HEK293 (cell line): ENCODE data around the gene PTPN11.
A peak's percentile ranks its signal among the peaks of the same experiment; 100 is the strongest.

Experiments used
- CTCF ChIA-PET: fragments of 350-600 bp; formaldehyde crosslinking; extraction: SDS; loops from one replicate; lab custom pipeline; 2021; ENCODE audit warnings: antibody characterized with exemption; lab: Yijun Ruan, JAX
- POLR2A ChIA-PET: fragments of 300-600 bp; formaldehyde crosslinking; extraction: SDS; loops from one replicate; lab custom pipeline; 2020; ENCODE audit warnings: antibody characterized with exemption, inconsistent platforms; lab: Yijun Ruan, JAX
- H3K27ac ChIP-seq: fragments of 200-500 bp; sonication (Bioruptor generic); 2 replicates; pipeline ENCODE4 v1.5.1; 2014; ENCODE audit warnings: low read depth, low read length, control low read depth, inconsistent platforms; ENCODE audit errors: extremely low read depth
- H3K36me3 ChIP-seq, 2 experiments: fragments of 200-500 bp in 1 of 2; sonication (Bioruptor generic) in 1 of 2; 1 replicate in 1 of 2; 2 replicates in 1 of 2; pipeline ENCODE4 v1.5.1; 2014 to 2017; ENCODE audit warnings: inconsistent platforms in 2 of 2, low read length in 2 of 2; ENCODE audit not compliant: control insufficient read depth in 2 of 2, insufficient read depth in 1 of 2
- H3K4me1 ChIP-seq: fragments of 200-500 bp; sonication (Bioruptor generic); 2 replicates; pipeline ENCODE4 v1.5.1; 2014; ENCODE audit warnings: mild to moderate bottlenecking, low read length, inconsistent platforms; ENCODE audit not compliant: control insufficient read depth, insufficient read depth
- H3K4me3 ChIP-seq: 2 replicates; pipeline ENCODE4 v1.5.1; 2011; ENCODE audit warnings: low read depth, mild to moderate bottlenecking, control low read depth, low read length, moderate library complexity
- H3K9me3 ChIP-seq: fragments of 200-500 bp; sonication (Bioruptor generic); 2 replicates; pipeline ENCODE4 v1.5.1; 2014; ENCODE audit warnings: low read depth, low read length, inconsistent platforms; ENCODE audit not compliant: control insufficient read depth, insufficient read depth
- PRDM1 ChIP-seq: fragments of 450-650 bp; formaldehyde crosslinking; IDR thresholded peaks from 2 replicates; pipeline ENCODE4; 2016; ENCODE audit warnings: missing biosample characterization, missing genetic modification characterization
- SCRT1 ChIP-seq: fragments of 450-650 bp; formaldehyde crosslinking; IDR thresholded peaks from 2 replicates; pipeline ENCODE4 v1.5.1; 2016; ENCODE audit warnings: missing biosample characterization, missing genetic modification characterization, borderline replicate concordance
- ZBTB1 ChIP-seq: fragments of 450-650 bp; formaldehyde crosslinking; IDR thresholded peaks from 2 replicates; pipeline ENCODE4 v1.5.1; 2016; ENCODE audit warnings: missing biosample characterization, missing genetic modification characterization
- ZNF155 ChIP-seq: fragments of 450-650 bp; formaldehyde crosslinking; IDR thresholded peaks from 2 replicates; pipeline ENCODE4 v1.5.1; 2016; ENCODE audit warnings: missing biosample characterization, missing genetic modification characterization
- ZNF24 ChIP-seq: fragments of 450-650 bp; formaldehyde crosslinking; IDR thresholded peaks from 2 replicates; pipeline ENCODE4 v1.5.1; 2016; ENCODE audit warnings: missing biosample characterization, missing genetic modification characterization
- ZNF266 ChIP-seq: fragments of 450-650 bp; formaldehyde crosslinking; IDR thresholded peaks from 2 replicates; pipeline ENCODE4 v1.5.1; 2016; ENCODE audit warnings: missing biosample characterization, missing genetic modification characterization, low read depth
- ZNF37A ChIP-seq: fragments of 450-650 bp; IDR thresholded peaks from 2 replicates; pipeline ENCODE4 v1.5.1; 2018; ENCODE audit warnings: missing biosample characterization, missing genetic modification characterization
- ZNF433 ChIP-seq: fragments of 450-650 bp; formaldehyde crosslinking; IDR thresholded peaks from 2 replicates; pipeline ENCODE4 v1.5.1; 2016; ENCODE audit warnings: missing biosample characterization, missing genetic modification characterization, low read depth
- ZNF549 ChIP-seq: fragments of 450-650 bp; IDR thresholded peaks from 2 replicates; pipeline ENCODE4 v1.5.1; 2018; ENCODE audit warnings: missing biosample characterization, missing genetic modification characterization, mild to moderate bottlenecking, inconsistent platforms, moderate library complexity
- ZNF600 ChIP-seq: fragments of 450-650 bp; formaldehyde crosslinking; IDR thresholded peaks from 2 replicates; pipeline ENCODE4 v1.5.1; 2016; ENCODE audit warnings: missing biosample characterization, missing genetic modification characterization
- ZNF707 ChIP-seq: fragments of 450-650 bp; formaldehyde crosslinking; IDR thresholded peaks from 2 replicates; pipeline ENCODE4 v1.5.1; 2016; ENCODE audit warnings: missing biosample characterization, missing genetic modification characterization
- ZNF785 ChIP-seq: fragments of 450-650 bp; formaldehyde crosslinking; IDR thresholded peaks from 2 replicates; pipeline ENCODE4 v1.5.1; 2016; ENCODE audit warnings: missing biosample characterization, missing genetic modification characterization
- ZNF837 ChIP-seq: fragments of 450-650 bp; formaldehyde crosslinking; IDR thresholded peaks from 2 replicates; pipeline ENCODE4 v1.5.1; 2016; ENCODE audit warnings: missing biosample characterization, missing genetic modification characterization
- TF ChIP-seq, protein P1 (sequence below): fragments of 450-650 bp; formaldehyde crosslinking; IDR thresholded peaks from 2 replicates; pipeline ENCODE4 v1.5.1; 2016; ENCODE audit warnings: missing biosample characterization, missing genetic modification characterization
- TF ChIP-seq, protein P2 (sequence below): fragments of 450-650 bp; formaldehyde crosslinking; IDR thresholded peaks from 2 replicates; pipeline ENCODE4 v1.5.1; 2016; ENCODE audit warnings: missing biosample characterization, missing genetic modification characterization

PTPN11 gene

DNA sequence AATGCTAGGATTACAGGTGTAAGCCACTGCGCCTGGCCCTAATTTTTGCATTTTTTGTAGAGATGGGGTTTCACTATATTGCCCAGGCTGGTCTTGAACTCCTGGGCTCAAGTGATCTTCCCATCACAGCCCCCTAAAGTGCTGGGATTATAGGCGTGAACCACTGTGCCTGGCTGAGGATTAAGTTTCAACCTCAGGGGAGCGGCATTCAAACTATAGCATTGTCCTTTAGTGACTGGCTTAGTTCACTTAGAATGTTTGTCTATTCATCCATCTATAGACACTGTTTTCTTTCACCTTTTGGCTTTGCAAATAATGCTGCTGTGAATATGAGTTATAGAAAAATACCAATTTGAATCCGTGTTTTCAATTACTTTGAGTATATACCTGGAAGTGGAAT lies 25.2 kb downstream of the PTPN11 start:
- peaks cover 11 to 21% of the 10 kb centered on the region in 2 experiments; a peak in 2 of 3 replicates for H3K36me3 ChIP-seq
- ChIA-PET POLR2A (no interaction called here), CTCF (no interaction called here)
- no peaks in the 10 kb centered on the region for H3K9me3 ChIP-seq
- TF ChIP-seq ZNF433 (tag by site-specific recombination), result no peak
- no peak for TF ChIP-seq ZBTB1 (tag by site-specific recombination)
- no peak for TF ChIP-seq ZNF707 (tag by site-specific recombination)
- TF ChIP-seq ZNF600 (tag by site-specific recombination), result no peak
- TF ChIP-seq ZNF837 (tag by site-specific recombination), result no peak
- no peak for TF ChIP-seq ZNF549 (tag by site-specific recombination)
- no peak for TF ChIP-seq ZNF785
- TF ChIP-seq, all 188 proteins: peak for 0
- H3K27ac ChIP-seq, result no peak overlapping the region
- no peak overlapping the region for H3K4me3 ChIP-seq
- H3K4me1 ChIP-seq, result no peaks in the 10 kb centered on the region

DNA sequence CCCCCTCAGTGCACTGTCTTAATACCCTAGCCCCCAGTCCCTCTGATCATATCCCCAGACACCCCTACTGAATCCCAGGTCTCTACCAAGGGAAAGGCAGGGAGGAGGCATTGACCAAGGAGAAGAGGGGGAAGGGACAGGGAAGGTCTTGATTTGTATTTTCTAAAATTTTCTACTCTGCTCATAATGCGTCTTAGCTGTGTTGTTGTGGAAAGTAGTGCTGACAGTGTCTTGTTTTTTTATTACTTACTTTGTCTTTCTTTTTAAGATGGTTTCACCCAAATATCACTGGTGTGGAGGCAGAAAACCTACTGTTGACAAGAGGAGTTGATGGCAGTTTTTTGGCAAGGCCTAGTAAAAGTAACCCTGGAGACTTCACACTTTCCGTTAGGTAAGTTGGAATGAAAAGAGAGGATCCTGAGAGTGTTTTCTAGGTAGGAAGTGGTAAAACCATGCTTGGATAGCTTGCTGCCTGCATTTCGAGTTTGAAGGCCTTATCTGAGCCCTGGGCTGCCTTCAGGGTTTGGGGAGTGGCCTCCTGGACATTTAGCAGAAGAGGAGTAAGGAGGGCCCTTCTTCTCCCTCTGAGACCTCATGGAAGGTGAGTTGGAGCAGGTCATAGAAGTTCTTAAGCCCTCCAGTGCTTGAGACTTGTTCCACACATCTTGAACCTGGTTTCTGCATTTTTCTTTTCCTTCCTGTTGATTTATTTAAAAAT lies 27.4 kb downstream of the PTPN11 start:
- peaks cover 27 to 30% of the 10 kb centered on the region in 2 experiments; a peak in 2 of 3 replicates for H3K36me3 ChIP-seq
- no peak for TF ChIP-seq ZNF37A (tag by site-specific recombination)
- TF ChIP-seq PRDM1 (tag by site-specific recombination), result 0 out of 2 replicates have a peak, but pooled peaks have one; percentile 15
- TF ChIP-seq, protein P1, sequence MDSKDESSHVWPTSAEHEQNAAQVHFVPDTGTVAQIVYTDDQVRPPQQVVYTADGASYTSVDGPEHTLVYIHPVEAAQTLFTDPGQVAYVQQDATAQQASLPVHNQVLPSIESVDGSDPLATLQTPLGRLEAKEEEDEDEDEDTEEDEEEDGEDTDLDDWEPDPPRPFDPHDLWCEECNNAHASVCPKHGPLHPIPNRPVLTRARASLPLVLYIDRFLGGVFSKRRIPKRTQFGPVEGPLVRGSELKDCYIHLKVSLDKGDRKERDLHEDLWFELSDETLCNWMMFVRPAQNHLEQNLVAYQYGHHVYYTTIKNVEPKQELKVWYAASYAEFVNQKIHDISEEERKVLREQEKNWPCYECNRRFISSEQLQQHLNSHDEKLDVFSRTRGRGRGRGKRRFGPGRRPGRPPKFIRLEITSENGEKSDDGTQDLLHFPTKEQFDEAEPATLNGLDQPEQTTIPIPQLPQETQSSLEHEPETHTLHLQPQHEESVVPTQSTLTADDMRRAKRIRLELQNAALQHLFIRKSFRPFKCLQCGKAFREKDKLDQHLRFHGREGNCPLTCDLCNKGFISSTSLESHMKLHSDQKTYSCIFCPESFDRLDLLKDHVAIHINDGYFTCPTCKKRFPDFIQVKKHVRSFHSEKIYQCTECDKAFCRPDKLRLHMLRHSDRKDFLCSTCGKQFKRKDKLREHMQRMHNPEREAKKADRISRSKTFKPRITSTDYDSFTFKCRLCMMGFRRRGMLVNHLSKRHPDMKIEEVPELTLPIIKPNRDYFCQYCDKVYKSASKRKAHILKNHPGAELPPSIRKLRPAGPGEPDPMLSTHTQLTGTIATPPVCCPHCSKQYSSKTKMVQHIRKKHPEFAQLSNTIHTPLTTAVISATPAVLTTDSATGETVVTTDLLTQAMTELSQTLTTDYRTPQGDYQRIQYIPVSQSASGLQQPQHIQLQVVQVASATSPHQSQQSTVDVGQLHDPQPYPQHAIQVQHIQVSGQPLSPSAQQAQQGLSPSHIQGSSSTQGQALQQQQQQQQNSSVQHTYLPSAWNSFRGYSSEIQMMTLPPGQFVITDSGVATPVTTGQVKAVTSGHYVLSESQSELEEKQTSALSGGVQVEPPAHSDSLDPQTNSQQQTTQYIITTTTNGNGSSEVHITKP, result peak; percentile 65
- no peak for TF ChIP-seq ZNF266 (tag by site-specific recombination)
- no peak for TF ChIP-seq ZNF155 (tag by site-specific recombination)
- no peak for TF ChIP-seq SCRT1 (tag by site-specific recombination)
- TF ChIP-seq ZNF24 (tag by site-specific recombination), result no peak
- TF ChIP-seq, protein P2, sequence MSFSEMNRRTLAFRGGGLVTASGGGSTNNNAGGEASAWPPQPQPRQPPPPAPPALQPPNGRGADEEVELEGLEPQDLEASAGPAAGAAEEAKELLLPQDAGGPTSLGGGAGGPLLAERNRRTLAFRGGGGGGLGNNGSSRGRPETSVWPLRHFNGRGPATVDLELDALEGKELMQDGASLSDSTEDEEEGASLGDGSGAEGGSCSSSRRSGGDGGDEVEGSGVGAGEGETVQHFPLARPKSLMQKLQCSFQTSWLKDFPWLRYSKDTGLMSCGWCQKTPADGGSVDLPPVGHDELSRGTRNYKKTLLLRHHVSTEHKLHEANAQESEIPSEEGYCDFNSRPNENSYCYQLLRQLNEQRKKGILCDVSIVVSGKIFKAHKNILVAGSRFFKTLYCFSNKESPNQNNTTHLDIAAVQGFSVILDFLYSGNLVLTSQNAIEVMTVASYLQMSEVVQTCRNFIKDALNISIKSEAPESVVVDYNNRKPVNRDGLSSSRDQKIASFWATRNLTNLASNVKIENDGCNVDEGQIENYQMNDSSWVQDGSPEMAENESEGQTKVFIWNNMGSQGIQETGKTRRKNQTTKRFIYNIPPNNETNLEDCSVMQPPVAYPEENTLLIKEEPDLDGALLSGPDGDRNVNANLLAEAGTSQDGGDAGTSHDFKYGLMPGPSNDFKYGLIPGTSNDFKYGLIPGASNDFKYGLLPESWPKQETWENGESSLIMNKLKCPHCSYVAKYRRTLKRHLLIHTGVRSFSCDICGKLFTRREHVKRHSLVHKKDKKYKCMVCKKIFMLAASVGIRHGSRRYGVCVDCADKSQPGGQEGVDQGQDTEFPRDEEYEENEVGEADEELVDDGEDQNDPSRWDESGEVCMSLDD (tag by site-specific recombination), result no peak
- TF ChIP-seq, all 188 proteins: peak for 2
- POLR2A ChIA-PET, result interaction anchor here (0.7 kb wide), 2 partner anchors 127 to 207 kb away, joined by 3 to 5 read pairs; no protein-coding TSS in a partner anchor
- no peaks in the 10 kb centered on the region for H3K4me1 ChIP-seq
- no peak overlapping the region for H3K27ac ChIP-seq
- no peak overlapping the region for H3K4me3 ChIP-seq
- H3K9me3 ChIP-seq, result no peaks in the 10 kb centered on the region
- CTCF ChIA-PET, result interaction anchor here (0.6 to 0.7 kb wide), 2 partner anchors 293 to 512 kb away, joined by 4 to 5 read pairs; no protein-coding TSS in a partner anchor
